HEK293 (cell line): ENCODE results near the gene B3GNT8.

Experiments
- MZF1 ChIP-seq: fragments of 450-650 bp; formaldehyde crosslinking; IDR thresholded peaks from 2 replicates; pipeline ENCODE4 v1.5.1; 2017; ENCODE audit warnings: missing biosample characterization, missing genetic modification characterization, borderline replicate concordance
- PRDM2 ChIP-seq: fragments of 450-650 bp; formaldehyde crosslinking; IDR thresholded peaks from 2 replicates; pipeline ENCODE4 v1.5.1; 2016; ENCODE audit warnings: missing biosample characterization, missing genetic modification characterization, borderline replicate concordance
- ZFP3 ChIP-seq: fragments of 450-650 bp; formaldehyde crosslinking; IDR thresholded peaks from 2 replicates; pipeline ENCODE4 v1.5.1; 2016; ENCODE audit warnings: low read depth, missing biosample characterization, missing genetic modification characterization
- ZXDB ChIP-seq: fragments of 450-650 bp; formaldehyde crosslinking; IDR thresholded peaks from 2 replicates; pipeline ENCODE4 v1.5.1; 2016; ENCODE audit warnings: missing biosample characterization, missing genetic modification characterization
- TF ChIP-seq, protein P1 (sequence below): fragments of 450-650 bp; formaldehyde crosslinking; IDR thresholded peaks from 2 replicates; pipeline ENCODE4 v1.5.1; 2016; ENCODE audit warnings: missing biosample characterization, missing genetic modification characterization

DNA sequence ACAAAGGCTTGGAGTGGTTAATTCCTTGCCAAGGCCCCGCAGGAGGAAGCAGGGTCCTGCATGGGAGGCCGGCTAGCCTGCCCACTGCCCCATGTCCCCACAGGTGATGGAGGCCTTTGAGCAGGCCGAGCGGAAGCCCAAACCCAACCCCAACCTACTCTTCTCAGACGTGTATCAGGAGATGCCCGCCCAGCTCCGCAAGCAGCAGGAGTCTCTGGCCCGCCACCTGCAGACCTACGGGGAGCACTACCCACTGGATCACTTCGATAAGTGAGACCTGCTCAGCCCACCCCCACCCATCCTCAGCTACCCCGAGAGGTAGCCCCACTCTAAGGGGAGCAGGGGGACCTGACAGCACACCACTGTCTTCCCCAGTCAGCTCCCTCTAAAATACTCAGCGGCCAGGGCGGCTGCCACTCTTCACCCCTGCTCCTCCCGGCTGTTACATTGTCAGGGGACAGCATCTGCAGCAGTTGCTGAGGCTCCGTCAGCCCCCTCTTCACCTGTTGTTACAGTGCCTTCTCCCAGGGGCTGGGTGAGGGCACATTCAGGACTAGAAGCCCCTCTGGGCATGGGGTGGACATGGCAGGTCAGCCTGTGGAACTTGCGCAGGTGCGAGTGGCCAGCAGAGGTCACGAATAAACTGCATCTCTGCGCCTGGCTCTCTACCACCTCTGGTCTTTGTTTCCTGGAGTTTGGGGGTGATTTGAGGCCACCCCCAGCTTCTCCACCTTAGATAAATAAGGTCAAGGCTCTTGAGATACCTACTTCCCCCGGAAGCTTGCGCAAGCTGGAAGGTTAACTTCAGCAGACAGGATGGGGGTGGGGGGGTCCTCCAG is 2.6 kb downstream of the B3GNT8 start:
- TF ChIP-seq, protein P1, sequence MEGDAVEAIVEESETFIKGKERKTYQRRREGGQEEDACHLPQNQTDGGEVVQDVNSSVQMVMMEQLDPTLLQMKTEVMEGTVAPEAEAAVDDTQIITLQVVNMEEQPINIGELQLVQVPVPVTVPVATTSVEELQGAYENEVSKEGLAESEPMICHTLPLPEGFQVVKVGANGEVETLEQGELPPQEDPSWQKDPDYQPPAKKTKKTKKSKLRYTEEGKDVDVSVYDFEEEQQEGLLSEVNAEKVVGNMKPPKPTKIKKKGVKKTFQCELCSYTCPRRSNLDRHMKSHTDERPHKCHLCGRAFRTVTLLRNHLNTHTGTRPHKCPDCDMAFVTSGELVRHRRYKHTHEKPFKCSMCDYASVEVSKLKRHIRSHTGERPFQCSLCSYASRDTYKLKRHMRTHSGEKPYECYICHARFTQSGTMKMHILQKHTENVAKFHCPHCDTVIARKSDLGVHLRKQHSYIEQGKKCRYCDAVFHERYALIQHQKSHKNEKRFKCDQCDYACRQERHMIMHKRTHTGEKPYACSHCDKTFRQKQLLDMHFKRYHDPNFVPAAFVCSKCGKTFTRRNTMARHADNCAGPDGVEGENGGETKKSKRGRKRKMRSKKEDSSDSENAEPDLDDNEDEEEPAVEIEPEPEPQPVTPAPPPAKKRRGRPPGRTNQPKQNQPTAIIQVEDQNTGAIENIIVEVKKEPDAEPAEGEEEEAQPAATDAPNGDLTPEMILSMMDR (tag by site-specific recombination), result no peak
- TF ChIP-seq ZXDB (no peak), MZF1 (tag by site-specific recombination) (no peak), ZFP3 (tag by site-specific recombination) (no peak), PRDM2 (tag by site-specific recombination) (no peak)
